Measurements from ENCODE around the gene MMP15.
A peak's percentile ranks its signal among the peaks of the same experiment; 100 is the strongest.
"Not testable (repeated sequence)": the region's sequence is repeated elsewhere in the genome, so short reads cannot be mapped to it uniquely, and the experiment has no call there.

Gene MMP15

GRCh38 chr16:58085171-58085570 is 59.6 kb downstream of the MMP15 start:
- no peak for DNase-seq

DNA sequence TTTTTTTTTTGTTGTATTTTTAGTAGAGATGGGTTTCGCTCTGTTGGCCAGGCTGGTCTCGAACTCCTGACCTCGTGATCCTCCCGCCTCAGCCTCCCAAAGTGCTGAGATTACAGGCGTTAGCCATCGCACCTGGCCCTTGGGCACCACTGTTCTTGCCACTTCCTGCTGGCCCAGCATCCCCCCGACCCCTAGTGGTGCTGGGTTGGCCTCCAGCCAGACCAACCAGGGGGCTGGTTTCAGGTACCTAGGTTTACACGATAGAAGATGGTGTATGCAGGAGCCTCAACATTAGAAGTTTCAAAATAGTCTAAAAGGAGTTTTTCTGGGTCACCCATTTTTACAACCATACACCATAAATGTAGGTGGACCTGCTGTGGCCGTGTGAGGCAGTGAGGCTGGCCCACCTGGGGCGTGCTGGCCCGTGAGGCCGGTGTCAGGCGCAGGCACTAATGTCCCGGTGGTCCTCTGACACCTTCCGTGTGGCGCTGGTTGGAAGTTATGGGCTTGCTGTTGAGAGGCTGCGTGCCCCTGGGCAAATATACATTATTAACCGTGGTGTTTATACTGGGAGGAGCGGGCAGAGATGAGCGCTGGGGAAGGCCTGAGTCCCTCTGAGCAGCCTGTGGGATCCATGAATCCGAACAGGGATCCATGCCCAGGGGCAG is 60.2 kb downstream of the MMP15 start:
- no peak for DNase-seq

DNA sequence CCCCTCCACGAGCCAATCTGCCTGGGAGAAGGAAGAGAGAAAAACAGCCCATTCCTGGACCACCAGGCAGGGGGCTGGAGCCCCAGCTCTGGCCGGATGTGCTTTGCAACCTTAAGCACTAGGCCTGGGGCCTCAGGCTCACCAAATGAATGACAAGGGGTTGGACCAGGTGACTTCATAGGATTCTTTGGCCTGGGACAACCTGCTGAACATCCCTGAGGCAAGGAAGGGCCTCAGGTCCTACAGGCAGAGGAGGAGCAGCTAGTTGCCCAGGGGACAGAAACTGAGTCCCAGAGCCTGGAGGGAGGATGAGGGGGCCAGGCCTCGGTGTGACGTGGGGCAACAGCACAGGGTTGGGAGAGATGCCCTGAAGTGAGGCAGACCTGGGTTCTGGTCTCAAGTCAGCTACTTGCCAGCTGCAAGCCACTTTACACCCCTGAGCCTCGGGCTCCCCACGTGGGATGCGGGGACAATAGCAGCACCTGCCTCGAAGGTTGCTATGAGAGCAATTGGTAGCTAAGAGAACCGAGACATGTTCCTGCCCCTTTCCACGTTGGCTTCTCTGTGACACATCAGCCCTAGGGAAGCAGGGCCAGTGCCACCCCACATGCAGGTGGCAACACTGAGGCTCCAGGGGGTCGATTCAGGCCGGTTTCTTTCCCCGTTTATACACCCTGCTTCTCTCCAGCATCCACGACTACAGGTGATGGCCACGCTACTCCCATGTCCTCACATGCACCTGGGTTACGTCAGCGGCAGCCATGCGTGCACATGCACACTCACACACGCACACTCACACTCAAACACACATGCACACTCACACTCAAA is 61.0 kb downstream of the MMP15 start:
- DNase-seq = no peak

DNA sequence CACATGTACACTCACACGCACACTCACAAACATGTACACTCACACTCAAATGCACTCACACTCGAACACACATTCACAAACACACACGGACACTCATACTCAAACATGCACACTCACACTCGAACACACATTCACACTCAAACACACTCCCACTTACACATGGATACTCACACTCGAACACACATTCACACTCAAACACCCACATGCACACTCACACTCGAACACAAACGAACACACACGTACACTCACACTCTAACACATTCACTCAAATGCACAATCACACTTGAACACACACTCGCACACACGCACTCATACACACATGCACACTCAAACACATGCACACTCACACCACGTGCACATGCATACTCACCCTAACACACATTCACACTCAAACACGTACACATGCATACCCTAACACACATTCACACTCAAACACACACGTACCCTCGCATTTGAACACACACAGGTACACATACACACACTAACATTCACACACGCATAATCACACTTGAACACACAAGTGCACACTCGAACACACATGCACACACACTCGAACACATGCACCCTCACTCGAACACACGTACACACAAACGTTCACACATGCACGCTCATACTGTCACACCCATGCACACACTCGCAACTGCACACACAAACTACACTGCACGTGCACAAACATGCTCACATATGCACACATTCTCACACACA is 61.8 kb downstream of the MMP15 start:
- DNase-seq = no peak

DNA sequence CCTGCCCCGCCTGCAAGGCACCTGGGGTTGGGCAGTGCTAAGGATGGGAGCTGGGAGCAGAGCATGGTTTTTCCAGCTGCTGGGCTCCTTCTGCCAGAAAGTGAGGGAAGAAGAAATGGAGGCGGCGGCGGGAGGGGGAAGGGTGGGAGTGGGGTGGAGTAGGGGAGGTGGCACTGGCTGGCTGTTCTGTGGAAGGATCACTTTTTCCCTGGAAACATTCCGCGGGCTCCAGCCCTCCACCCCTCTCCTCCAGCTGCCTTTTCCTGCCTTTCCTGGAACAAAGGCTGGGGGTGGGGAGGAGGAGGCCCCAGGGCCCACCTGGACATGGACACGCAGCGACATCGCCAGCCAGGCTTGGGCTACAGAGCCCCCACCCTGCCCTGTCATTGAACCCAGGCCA is 62.5 kb downstream of the MMP15 start:
- no peak for DNase-seq

DNA sequence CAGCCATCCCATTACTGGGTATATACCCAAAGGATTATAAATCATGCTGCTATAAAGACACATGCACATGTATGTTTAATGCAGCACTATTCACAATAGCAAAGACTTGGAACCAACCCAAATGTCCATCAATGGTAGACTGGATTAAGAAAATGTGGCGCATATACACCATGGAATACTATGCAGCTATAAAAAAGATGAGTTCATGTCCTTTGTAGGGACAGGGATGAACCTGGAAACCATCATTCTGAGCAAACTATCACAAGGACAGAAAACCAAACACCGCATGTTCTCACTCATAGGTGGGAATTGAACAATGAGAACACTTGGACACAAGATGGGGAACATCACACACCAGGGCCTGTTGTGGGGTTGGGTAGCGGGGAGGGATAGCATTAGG is 64.8 kb downstream of the MMP15 start:
- DNase-seq = not testable (repeated sequence)

DNA sequence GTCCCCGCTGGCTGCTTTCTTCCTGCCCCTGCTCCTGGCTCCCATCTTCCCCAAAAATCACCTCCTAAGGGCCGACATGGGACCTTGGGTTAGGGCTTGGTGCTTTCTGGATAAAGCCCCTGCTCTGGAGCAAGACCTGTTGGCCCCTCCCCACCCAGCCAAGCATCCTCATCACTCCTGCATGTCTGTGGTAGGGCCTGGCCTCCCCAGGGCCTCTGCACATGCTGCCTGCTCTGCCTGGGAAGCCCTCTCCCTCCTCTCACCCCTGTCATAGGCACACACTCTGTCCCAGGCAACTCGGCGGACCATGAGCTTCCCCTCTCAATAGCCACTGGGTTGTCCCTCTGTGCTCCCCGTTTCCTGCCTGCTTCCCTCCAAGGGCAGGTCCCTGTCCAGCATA is 68.5 kb downstream of the MMP15 start:
- no peak for DNase-seq

GRCh38 chr16:58094791-58095574 is 69.4 kb downstream of the MMP15 start:
- DNase-seq = peak in 3 of 56 donors; percentile 7 to 29 (median 10)

- DNase-seq = not testable (repeated sequence)
Observed at GRCh38 chr16:58095575-58095960, 70.0 kb downstream of the MMP15 start.

GRCh38 chr16:58096249-58096648 is 70.7 kb downstream of the MMP15 start:
- DNase-seq = no peak
